ENCODE results near the gene JAKMIP2.

DNA sequence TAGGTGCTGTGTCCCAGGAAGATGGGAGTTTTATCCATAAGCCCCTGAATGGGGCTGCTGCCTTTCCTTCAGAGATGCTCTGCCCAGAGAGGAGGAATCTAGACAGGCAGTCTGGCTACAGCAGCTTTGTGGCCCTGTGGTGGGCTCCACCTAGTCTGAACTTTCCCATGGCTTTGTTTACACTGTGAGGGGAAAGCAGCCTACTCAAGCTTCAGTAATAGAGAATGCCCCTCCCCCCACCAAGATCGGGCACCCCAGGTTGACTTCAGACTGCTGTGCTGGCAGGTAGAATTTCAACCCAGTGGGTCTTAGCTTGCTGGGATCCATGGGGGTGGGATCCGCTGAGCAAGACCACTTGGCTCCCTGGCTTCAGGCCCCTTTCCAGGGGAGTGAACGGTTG is 171.7 kb downstream of the JAKMIP2 start:
- no peak for TF ChIP-seq POLR2A (IDR thresholded peaks at IDR 0.05)
- TF ChIP-seq, protein P1, sequence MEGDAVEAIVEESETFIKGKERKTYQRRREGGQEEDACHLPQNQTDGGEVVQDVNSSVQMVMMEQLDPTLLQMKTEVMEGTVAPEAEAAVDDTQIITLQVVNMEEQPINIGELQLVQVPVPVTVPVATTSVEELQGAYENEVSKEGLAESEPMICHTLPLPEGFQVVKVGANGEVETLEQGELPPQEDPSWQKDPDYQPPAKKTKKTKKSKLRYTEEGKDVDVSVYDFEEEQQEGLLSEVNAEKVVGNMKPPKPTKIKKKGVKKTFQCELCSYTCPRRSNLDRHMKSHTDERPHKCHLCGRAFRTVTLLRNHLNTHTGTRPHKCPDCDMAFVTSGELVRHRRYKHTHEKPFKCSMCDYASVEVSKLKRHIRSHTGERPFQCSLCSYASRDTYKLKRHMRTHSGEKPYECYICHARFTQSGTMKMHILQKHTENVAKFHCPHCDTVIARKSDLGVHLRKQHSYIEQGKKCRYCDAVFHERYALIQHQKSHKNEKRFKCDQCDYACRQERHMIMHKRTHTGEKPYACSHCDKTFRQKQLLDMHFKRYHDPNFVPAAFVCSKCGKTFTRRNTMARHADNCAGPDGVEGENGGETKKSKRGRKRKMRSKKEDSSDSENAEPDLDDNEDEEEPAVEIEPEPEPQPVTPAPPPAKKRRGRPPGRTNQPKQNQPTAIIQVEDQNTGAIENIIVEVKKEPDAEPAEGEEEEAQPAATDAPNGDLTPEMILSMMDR (IDR thresholded peaks at IDR 0.05): no peak

All from Peyer's patch (tissue), 4 donors.